ENCODE measurements around the gene C1orf105.

Gene C1orf105

DNA sequence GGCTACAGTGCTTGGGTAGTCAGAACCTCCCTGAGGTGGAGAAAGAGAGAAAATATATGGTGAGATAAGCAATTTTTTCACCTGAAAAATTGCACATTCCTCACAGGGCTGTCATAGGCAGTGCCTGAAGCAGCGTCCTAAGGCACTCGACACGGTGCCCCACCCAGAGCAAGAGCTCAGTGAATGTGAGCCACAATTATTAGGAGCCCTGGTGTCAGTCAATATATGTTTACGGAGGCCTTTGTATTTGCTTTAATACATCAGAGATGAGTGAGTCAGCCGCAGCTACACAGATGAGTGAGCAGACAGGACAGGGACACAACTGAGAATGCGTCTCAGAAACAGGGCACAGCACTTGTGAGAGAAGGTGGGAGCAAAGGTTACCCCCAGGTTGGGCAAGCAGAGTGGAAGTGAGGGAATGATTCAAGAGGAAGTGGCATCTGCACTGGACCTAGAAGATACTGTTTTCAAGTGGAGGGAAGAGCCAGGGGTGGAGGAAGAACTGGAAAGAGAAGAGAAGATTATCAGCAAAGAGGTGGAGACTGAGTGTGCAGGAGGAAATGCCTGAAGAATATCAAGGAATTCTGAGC lies 28.6 kb downstream of the C1orf105 start:
- in situ Hi-C loops (cut with HindIII; ENCODE audit: low pct_ligation_motif_present, low pct_unique_long_range_greater_than_20kb, low sequenced_read_pairs): no loop called here
- peak; percentile 36 for DNase-seq

DNA sequence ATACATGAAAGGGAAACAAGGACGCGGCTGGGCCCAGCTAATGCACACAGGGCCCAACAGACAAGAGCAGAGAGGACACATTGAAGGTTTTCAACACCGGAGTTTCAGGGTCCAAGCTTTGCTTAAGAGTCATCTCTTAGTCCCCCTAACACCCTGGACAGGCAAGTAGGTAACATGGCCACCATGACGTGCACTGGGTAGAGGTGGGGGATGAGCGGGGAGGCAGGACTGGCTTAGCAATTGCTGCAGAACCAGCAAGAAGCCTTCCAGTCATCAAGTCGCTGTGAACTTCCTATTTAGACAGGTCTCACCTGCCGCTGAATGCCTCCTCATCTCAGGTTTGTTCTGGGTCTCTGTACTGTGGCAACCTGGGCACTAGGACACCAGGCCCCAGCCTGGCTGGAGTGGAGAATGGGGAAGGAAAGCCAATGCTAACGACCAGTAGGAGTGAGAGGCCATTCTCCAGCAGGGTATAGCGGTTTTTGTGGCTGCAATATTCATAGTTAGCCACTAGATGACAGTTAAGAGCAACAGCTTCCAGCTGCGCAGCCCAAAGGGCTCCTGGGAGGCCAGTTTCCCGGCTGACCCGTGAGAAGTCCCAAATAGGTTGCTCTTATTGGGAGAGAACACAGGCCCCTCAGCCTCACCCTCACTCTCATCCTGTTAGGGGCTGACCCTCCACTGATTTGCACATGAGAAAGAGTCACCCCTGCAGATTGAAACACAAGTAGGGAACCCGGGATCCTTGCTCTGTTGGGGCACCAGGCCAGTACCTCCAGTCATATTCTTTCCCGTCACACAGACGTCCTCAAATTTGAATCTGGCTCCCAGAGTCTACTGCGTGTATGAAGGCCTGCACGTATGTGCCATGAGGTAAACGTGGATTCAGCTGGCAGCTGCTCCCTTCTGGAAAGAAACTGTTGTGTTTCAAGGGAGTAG lies 29.4 kb downstream of the C1orf105 start:
- peak; percentile 75 for DNase-seq

DNA sequence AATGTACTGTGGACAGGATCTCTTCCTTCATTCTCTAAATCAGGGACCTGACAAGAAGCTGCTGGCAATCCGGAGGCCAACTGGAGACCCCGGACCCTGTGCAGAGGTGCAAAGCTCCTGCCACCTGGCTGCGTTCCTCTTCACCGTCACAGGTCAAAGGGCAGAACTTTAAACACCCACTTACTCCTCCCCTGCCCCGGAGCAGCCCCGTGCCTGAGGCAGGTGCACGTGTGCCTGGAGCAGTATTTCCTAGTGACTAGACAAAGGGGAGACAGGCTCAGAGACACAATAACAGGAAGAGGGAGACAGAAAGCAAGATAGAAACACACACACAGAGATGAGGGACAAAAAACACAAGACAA lies 30.0 kb downstream of the C1orf105 start:
- no peak for DNase-seq
- in situ Hi-C loops (cut with HindIII; ENCODE audit: low pct_ligation_motif_present, low pct_unique_long_range_greater_than_20kb, low sequenced_read_pairs): no loop called here

More for the DNA sequence above, 29.4 kb downstream of the C1orf105 start:
- in situ Hi-C loops (cut with HindIII; ENCODE audit: low pct_ligation_motif_present, low pct_unique_long_range_greater_than_20kb, low sequenced_read_pairs): no loop called here

DNA sequence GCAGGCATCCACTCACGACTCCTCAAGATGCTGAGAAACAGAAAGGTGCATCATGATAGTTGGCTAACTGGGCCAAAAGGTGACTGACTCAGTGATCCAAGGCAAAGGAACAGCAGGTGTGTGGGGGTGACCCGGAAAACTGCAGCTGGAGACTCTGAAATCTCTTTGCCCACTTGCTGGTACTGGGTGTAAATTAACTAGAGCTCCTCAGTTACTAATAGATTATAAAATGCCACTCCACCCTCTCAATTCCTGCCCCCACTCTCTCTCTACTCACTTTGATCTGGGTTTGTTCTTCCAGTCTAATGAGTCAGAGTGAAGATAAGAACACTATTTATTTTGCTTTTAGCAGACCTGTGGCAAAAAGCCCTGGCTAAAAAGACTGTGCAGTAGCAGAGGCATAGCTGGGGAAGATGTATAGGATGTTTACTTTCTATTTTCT lies 30.5 kb downstream of the C1orf105 start:
- in situ Hi-C loops (cut with HindIII; ENCODE audit: low pct_ligation_motif_present, low pct_unique_long_range_greater_than_20kb, low sequenced_read_pairs): no loop called here
- peak; percentile 31 for DNase-seq

GRCh38 chr1:172452536-172453152 lies 32.2 kb downstream of the C1orf105 start:
- in situ Hi-C loops (cut with HindIII; ENCODE audit: low pct_ligation_motif_present, low pct_unique_long_range_greater_than_20kb, low sequenced_read_pairs): no loop called here
- DNase-seq: no peak

- in situ Hi-C loops (cut with HindIII; ENCODE audit: low pct_ligation_motif_present, low pct_unique_long_range_greater_than_20kb, low sequenced_read_pairs): no loop called here
- DNase-seq: no peak
Measured at GRCh38 chr1:172453153-172453545, 32.7 kb downstream of the C1orf105 start.

DNA sequence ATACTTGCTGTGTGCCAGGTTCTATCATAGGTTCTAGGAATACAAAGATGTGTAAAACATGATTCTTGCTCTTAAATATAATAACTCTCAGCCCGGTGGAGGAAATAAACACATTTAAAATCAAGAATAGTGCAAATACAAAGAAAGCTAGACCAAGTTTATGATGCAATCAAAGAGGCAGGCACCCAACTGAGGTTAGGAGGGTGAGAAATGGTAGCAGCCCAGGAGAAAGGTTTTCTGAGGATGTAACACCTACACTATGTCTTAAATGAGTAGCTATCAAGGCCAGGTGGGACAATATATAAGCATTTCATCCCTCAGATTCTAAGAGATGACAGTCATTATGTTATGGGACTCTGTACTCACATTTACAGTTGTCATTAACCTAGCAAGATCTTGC lies 33.1 kb downstream of the C1orf105 start:
- no peak for DNase-seq
- in situ Hi-C loops (cut with HindIII; ENCODE audit: low pct_ligation_motif_present, low pct_unique_long_range_greater_than_20kb, low sequenced_read_pairs): no loop called here

DNA sequence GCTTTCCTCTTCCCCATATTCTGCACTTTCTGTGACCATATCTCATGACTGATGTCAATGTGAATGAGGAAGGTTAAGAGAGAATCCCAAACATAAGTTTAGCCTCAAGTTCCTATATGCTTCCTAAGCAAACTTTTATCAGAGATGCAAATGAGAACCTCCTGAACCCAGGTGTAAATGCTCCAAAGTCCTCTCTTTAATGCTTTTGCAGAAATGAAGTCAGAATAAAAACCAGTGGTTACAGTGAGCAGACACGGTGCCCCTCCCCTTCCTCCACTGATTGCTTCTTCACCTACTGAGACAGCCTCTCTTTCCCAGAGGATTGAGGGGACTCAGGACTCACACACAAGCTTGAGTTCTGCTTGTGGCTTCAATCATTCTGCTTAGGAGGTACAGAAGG lies 35.0 kb downstream of the C1orf105 start:
- in situ Hi-C loops (cut with HindIII; ENCODE audit: low pct_ligation_motif_present, low pct_unique_long_range_greater_than_20kb, low sequenced_read_pairs): no loop called here
- no peak for DNase-seq

DNA sequence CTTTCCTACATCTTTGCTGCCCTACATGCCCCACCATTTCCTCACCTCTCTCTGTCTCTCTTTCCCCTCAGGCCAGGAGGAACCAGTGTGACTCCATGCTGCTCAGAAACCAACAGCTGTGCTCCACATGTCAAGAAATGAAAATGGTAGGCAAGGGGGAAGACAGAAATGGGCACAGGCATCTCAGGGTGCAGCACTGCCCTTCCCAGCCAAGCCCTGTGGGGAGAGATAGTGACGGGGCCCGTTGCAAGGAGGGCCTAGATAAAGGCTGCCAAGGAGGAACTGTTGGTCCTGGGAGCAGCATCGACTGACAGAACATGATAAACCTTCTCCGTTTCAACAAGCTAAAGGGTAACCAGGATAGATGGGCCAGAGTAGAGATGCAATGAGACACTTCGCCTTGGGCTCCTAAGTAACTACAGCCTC lies 35.9 kb downstream of the C1orf105 start:
- in situ Hi-C loops (cut with HindIII; ENCODE audit: low pct_ligation_motif_present, low pct_unique_long_range_greater_than_20kb, low sequenced_read_pairs): no loop called here

GRCh38 chr1:172457479-172458130 lies 37.1 kb downstream of the C1orf105 start:
- no peak for DNase-seq

More for the DNA sequence above, 35.9 kb downstream of the C1orf105 start:
- DNase-seq: no peak

GRCh38 chr1:172460177-172460576 lies 39.7 kb downstream of the C1orf105 start:
- DNase-seq: no peak
- in situ Hi-C loops (cut with HindIII; ENCODE audit: low pct_ligation_motif_present, low pct_unique_long_range_greater_than_20kb, low sequenced_read_pairs): no loop called here

More at GRCh38 chr1:172457479-172458130, 37.1 kb downstream of the C1orf105 start:
- in situ Hi-C loops (cut with HindIII; ENCODE audit: low pct_ligation_motif_present, low pct_unique_long_range_greater_than_20kb, low sequenced_read_pairs): no loop called here

- DNase-seq: no peak
- in situ Hi-C loops (cut with HindIII; ENCODE audit: low pct_ligation_motif_present, low pct_unique_long_range_greater_than_20kb, low sequenced_read_pairs): no loop called here
Measured at GRCh38 chr1:172460887-172461315, 40.4 kb downstream of the C1orf105 start.

DNA sequence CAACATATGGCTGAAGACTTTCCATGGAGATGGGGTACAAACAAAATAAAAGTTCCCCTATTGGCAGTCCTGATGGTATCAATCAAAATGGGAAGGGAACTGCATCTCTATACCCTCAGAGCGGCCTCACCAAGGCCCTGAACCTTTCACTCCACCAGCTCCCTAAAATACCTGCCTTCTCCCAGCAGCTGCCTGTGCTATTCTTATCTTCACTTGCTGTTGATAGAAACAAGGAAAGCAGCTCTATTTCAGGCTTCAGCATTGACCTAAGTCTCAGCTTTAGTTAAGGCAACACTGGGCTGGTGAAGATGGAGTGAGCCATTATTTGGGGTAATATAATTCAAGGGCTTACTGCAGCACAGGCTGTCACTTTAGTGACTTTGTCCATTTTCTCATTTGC lies 45.1 kb downstream of the C1orf105 start:
- in situ Hi-C loops (cut with HindIII; ENCODE audit: low pct_ligation_motif_present, low pct_unique_long_range_greater_than_20kb, low sequenced_read_pairs): no loop called here
- no peak for DNase-seq

DNA sequence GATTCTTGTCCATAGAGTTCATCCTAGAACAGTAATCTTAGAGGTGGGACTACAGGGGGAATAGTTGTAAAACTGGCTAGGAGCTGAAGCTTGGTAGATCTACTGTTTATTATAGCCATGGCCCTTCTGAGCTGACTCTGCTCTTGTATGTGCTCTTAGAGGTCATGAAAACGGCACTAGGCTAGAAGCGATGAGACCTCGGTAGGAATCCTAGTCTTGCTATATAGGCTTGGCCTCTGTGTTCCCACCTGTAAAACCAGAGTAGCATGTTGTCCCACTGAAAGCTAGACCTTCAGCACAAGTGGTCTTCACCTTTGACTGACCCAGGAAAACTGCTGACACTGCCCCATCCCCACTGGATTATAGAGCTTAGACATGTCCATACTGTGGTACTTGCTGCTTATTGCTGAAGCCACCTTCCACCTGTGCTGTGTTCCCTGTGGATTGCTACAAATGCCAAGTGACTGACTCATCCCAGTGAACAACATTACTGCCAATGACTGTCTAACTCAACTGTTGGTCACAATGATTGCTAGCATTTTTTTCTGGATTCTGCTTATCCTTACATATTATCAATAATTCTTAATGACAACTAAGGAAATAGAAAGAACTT lies 46.4 kb downstream of the C1orf105 start:
- in situ Hi-C loops (cut with HindIII; ENCODE audit: low pct_ligation_motif_present, low pct_unique_long_range_greater_than_20kb, low sequenced_read_pairs): no loop called here
- peak; percentile 58 for DNase-seq

DNA sequence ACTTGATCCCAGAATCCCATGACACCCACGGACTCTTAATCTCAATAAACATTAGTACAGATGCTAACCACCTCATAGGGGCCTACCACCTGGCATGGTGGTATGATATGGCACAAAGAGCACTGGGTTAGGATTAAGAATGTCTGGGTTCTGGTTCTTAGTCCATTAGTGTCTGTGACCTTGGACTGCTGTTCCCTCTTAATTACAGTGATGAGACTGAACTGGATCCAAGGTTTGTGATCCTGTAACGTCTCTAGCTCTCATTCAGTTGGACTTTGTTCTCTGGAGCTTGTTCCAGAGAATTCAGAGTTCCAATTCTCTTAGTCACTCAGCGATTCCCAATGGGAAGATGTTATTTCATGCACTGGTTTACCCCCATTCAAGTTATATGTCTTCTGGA lies 47.0 kb downstream of the C1orf105 start:
- in situ Hi-C loops (cut with HindIII; ENCODE audit: low pct_ligation_motif_present, low pct_unique_long_range_greater_than_20kb, low sequenced_read_pairs): no loop called here

GRCh38 chr1:172468296-172468695 lies 47.8 kb downstream of the C1orf105 start:
- in situ Hi-C loops (cut with HindIII; ENCODE audit: low pct_ligation_motif_present, low pct_unique_long_range_greater_than_20kb, low sequenced_read_pairs): no loop called here
- DNase-seq: no peak

More for the DNA sequence above, 47.0 kb downstream of the C1orf105 start:
- peak; percentile 61 for DNase-seq

- no peak for DNase-seq
- in situ Hi-C loops (cut with HindIII; ENCODE audit: low pct_ligation_motif_present, low pct_unique_long_range_greater_than_20kb, low sequenced_read_pairs): no loop called here
Measured at GRCh38 chr1:172469717-172470116, 49.2 kb downstream of the C1orf105 start.

GRCh38 chr1:172470149-172470548 lies 49.7 kb downstream of the C1orf105 start:
- in situ Hi-C loops (cut with HindIII; ENCODE audit: low pct_ligation_motif_present, low pct_unique_long_range_greater_than_20kb, low sequenced_read_pairs): no loop called here
- DNase-seq: no peak
